ENCODE data around the gene CMTM7. TPM values are rescaled to one million over a fixed set of nuclear protein-coding genes. Genes with fewer than 3 reads are reported as not detected.
"Not testable (repeated sequence)": the region's sequence is repeated elsewhere in the genome, so short reads cannot be mapped to it uniquely, and the experiment has no call there.

The CMTM7 gene
- total and polyA plus RNA-seq, 11 donors = 2.3 to 16.8 (median 3.6) TPM

DNA sequence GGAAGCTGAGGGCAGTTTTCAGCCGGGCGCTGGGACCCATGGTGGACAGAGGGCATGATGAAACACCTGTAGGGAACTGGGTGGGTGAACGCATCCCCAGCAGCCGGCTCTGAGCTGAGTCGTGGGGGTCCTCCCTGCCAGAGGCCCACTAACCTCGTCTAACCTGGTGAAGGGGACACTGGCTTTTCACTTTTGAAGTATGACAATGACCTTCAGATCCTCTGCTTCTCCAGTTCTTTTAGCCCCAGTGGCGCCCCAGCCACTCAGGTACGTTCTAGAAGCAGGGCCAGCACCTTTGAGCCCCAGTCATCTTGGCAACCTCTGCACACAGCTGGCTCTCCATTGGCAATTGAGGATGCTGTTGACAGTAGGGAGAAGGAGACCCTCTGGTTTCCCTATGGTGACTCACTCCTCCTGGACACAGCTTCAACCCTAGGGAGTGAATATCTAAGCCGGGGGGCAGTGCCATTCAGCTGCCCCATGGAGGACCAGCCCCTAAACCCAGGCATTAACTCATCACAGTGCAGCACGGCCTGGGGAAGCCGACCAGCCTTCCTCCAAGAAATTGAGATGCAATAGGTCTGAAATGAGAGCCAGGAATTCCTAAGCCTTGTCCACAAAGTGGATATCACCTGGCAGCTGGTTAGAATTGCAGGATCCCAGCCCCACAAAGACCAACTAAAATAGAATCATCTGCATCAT, 64.9 kb downstream of the CMTM7 start:
- peaks cover 0 to 37% (median 0%) of the 10 kb centered on the region in 12 donors for H3K4me1 ChIP-seq
- no peaks in the 10 kb centered on the region for H3K9me3 ChIP-seq
- no peak for ATAC-seq
- H3K4me3 ChIP-seq = no peak overlapping the region
- H3K36me3 ChIP-seq = peaks cover 0 to 34% (median 0%) of the 10 kb centered on the region in 9 donors
- peak overlapping the region in 1 of 12 donors; percentile 40 for H3K27ac ChIP-seq
- WGBS, 4 donors = 88 to 98% (median 93%) methylated on average over 10 to 11 of the region's 11 CpGs
- intact Hi-C loops (cut with DNase I) = no loop called here
- DNase-seq = no peak
- TF ChIP-seq, protein P1, sequence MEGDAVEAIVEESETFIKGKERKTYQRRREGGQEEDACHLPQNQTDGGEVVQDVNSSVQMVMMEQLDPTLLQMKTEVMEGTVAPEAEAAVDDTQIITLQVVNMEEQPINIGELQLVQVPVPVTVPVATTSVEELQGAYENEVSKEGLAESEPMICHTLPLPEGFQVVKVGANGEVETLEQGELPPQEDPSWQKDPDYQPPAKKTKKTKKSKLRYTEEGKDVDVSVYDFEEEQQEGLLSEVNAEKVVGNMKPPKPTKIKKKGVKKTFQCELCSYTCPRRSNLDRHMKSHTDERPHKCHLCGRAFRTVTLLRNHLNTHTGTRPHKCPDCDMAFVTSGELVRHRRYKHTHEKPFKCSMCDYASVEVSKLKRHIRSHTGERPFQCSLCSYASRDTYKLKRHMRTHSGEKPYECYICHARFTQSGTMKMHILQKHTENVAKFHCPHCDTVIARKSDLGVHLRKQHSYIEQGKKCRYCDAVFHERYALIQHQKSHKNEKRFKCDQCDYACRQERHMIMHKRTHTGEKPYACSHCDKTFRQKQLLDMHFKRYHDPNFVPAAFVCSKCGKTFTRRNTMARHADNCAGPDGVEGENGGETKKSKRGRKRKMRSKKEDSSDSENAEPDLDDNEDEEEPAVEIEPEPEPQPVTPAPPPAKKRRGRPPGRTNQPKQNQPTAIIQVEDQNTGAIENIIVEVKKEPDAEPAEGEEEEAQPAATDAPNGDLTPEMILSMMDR (IDR thresholded peaks at IDR 0.05) = no peak
- no peak for TF ChIP-seq POLR2A (IDR thresholded peaks at IDR 0.05)
- H3K27me3 ChIP-seq = no peaks in the 10 kb centered on the region

DNA sequence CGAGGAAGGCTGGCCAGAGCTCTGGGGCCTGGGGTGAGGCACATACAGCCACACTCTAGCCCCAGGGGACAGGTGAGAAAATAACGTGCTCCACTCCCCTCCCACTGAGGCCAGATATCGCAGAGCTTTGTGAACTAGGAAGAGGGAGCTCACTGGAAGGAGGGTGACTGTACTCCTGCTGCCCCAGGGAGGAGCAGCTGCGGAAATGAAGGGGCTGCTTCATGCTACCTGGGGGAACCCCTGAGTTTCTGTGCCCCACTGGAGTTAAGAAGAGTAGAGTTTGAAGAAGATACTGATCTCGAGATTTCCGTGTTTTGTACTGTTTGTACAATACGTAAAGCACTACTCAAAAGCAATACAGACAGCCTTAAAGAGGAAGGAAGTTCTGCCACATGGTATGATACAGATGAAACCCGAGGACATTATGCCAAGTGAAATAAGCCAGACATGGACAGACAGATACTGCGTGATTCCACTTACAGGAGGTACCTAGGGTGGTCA, 66.4 kb downstream of the CMTM7 start:
- DNase-seq = no peak
- TF ChIP-seq, protein P1 (IDR thresholded peaks at IDR 0.05) = no peak
- no peak for TF ChIP-seq POLR2A (IDR thresholded peaks at IDR 0.05)
- peaks cover 0 to 24% (median 0%) of the 10 kb centered on the region in 9 donors for H3K36me3 ChIP-seq
- H3K9me3 ChIP-seq = no peaks in the 10 kb centered on the region
- peak overlapping the region in 3 of 12 donors; percentile 38 to 83 (median 43) for H3K27ac ChIP-seq
- ATAC-seq = peak; percentile 38 to 73 (median 53)
- H3K27me3 ChIP-seq = no peaks in the 10 kb centered on the region
- 49 to 73% (median 59%) methylated on average over 9 of the region's 9 CpGs for WGBS, 4 donors
- H3K4me3 ChIP-seq = no peak overlapping the region
- H3K4me1 ChIP-seq = peaks cover 0 to 37% (median 2%) of the 10 kb centered on the region in 12 donors
- intact Hi-C loops (cut with DNase I) = no loop called here

DNA sequence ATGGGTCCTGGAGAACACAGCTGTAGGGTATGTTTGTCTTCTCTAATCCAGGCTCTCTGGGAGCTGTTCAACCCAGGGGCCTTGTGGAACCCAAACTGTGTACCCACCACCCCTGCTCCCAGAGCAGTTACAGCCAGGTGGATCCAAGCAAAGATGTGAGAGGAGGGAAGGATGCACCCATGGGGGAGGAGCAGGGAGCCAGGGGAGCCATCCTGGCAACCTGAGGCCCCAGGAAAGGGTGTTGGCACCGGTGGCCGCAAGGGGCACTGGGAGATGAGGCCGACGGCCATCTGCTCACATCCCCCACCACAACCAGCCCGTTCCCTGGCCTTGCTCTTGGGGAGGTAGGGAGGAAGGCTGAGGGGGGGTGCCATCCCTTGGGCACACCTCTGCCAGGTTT, 67.8 kb downstream of the CMTM7 start:
- peaks cover 0 to 37% (median 2%) of the 10 kb centered on the region in 12 donors for H3K4me1 ChIP-seq
- 94 to 98% (median 95%) methylated on average over 5 of the region's 5 CpGs for WGBS, 4 donors
- H3K27ac ChIP-seq = peak overlapping the region in 1 of 12 donors; percentile 74
- no peak overlapping the region for H3K4me3 ChIP-seq
- ATAC-seq (no peak), DNase-seq (no peak)
- intact Hi-C loops (cut with DNase I) = no loop called here
- no peak for TF ChIP-seq POLR2A (IDR thresholded peaks at IDR 0.05)
- TF ChIP-seq, protein P1 (IDR thresholded peaks at IDR 0.05) = no peak
- H3K9me3 ChIP-seq = no peaks in the 10 kb centered on the region
- H3K36me3 ChIP-seq = peaks cover 0 to 11% (median 0%) of the 10 kb centered on the region in 9 donors
- H3K27me3 ChIP-seq = no peaks in the 10 kb centered on the region

DNA sequence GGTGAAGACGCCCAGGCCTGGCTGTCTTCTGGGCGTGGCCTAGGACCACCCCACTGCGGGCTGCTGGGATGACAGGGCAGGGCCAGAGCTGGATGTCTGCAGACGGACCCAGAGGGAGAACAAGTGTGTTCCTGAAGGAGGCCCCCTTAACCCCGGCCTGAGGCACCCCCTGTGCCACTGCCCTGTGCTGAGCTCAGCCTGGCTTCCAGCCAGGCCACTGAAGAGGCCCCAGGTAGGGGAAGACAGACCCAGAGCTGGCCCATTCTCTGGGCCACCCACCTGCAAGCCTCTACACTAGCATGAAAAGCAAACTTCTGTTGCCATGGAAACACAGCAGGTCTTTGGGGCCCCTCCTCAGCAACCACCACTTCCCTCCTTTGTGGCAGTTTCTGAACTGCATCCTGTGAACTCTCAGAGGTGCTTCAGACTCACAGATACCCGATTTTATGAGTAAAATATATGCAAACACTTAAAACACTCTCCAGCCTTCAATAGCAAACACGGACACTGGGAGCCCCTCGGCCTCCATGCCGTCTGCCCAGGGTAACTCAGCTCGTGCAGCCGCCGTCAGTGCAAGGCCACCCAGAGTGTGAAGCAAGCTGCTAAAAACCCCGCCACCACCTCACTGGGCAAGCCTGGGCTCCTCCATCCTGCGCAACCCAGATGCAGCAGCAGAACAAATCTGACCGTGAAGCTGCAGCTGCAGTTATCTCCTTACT, 68.5 kb downstream of the CMTM7 start:
- intact Hi-C loops (cut with DNase I) = loop anchor here in 4 of 10 donors (10.0 kb wide), 3 partner anchors 55 to 285 kb away; no protein-coding TSS in a partner anchor
- peak in 3 of 4 donors; percentile 18 to 63 (median 34) for ATAC-seq

DNA sequence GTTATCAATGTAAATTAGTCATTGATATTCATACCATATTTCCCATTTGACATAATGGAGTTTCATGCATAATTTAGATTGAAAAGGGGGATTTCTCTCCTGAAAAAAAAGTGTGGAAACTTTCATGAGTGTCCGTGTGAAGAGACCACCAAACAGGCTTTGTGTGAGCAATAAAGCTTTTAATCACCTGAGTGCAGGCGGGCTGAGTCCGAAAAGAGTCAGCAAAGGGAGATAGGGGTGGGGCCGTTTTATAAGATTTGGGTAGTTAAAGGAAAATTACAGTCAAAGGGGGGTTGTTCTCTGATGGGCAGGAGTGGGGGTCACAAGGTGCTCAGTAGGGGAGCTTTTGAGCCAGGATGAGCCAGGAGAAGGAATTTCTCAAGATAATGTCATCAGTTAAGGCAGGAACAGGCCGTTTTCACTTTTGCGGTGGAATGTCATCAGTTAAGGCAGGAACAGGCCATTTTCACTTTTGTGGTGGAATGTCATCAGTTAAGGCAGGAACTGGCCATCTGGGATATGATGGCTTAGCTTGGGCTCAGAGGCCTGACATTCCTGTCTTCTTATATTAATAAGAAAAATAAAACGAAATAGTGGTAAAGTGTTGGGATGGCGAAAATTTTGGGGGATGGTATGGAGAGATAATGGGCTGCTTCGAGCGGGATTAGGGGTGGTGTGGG, 69.3 kb downstream of the CMTM7 start:
- intact Hi-C loops (cut with DNase I) = loop anchor here in 4 of 10 donors (10.0 kb wide), 3 partner anchors 56 to 286 kb away; no protein-coding TSS in a partner anchor
- 88 to 92% (median 90%) methylated on average over 10 of the region's 10 CpGs for WGBS, 4 donors
- not testable (repeated sequence) for H3K27me3 ChIP-seq, H3K9me3 ChIP-seq, H3K4me3 ChIP-seq, DNase-seq, ATAC-seq, H3K36me3 ChIP-seq
- H3K4me1 ChIP-seq = peaks cover 0 to 36% (median 2%) of the 10 kb centered on the region in 12 donors
- H3K27ac ChIP-seq = peak overlapping the region in 1 of 12 donors; percentile 74

More for the DNA sequence above, 68.5 kb downstream of the CMTM7 start:
- TF ChIP-seq, protein P1 (IDR thresholded peaks at IDR 0.05) = no peak
- no peak for TF ChIP-seq POLR2A (IDR thresholded peaks at IDR 0.05)
- H3K4me1 ChIP-seq = peaks cover 0 to 37% (median 2%) of the 10 kb centered on the region in 12 donors
- H3K9me3 ChIP-seq = no peaks in the 10 kb centered on the region
- 71 to 87% (median 82%) methylated on average over 14 to 15 of the region's 15 CpGs for WGBS, 4 donors
- H3K27me3 ChIP-seq = no peaks in the 10 kb centered on the region
- no peak for DNase-seq
- peak overlapping the region in 1 of 12 donors; percentile 74 for H3K27ac ChIP-seq
- no peak overlapping the region for H3K4me3 ChIP-seq
- peaks cover 0 to 4% (median 0%) of the 10 kb centered on the region in 9 donors for H3K36me3 ChIP-seq
